Upper lobe of right lung (tissue), 1 donor: ENCODE data around the gene ARHGAP15. TPM values are rescaled to one million over a fixed set of nuclear protein-coding genes. Genes with fewer than 3 reads are reported as not detected.

Source experiments
- ATAC-seq: fragments of 200-7000 bp; cut with Tn5 transposase; one replicate; pipeline ENCODE4 v1.9.1; 2020; ENCODE audit warnings: mild to moderate bottlenecking, moderate library complexity
- DNase-seq: peaks from one replicate; pipeline ENCODE4 v3.0.0-alpha.2; 2020
- H3K27ac ChIP-seq: fragments of 200-600 bp; one replicate; pipeline ENCODE4 v1.8.0; 2022
- H3K27me3 ChIP-seq: fragments of 200-600 bp; one replicate; pipeline ENCODE4 v1.8.0; 2022; ENCODE audit warnings: mild to moderate bottlenecking
- H3K36me3 ChIP-seq: fragments of 200-600 bp; one replicate; pipeline ENCODE4 v1.8.0; 2022
- H3K4me1 ChIP-seq: fragments of 200-600 bp; one replicate; pipeline ENCODE4 v1.8.0; 2022
- H3K4me3 ChIP-seq: fragments of 200-600 bp; one replicate; pipeline ENCODE4 v1.8.0; 2022; ENCODE audit warnings: mild to moderate bottlenecking
- H3K9me3 ChIP-seq: fragments of 200-600 bp; one replicate; pipeline ENCODE4 v1.8.0; 2022
- intact Hi-C: fragments of 100-400 bp; cut with DNase I; formaldehyde crosslinking; loops from one replicate; pipeline ENCODE4 v1.11.0; 2022
- total RNA-seq: library from RNA; stranded (reverse); fragmentation: NEBNext Ultra II Directional; extraction: Animal tissue kit (Norgen Biotek cat#: 25700); gene quantifications from one replicate; pipeline ENCODE4 v1.2.1, GENCODE V29; 2021
- TF ChIP-seq, protein P1 (sequence below): fragments of 200-600 bp; IDR thresholded peaks from one replicate; pipeline ENCODE4 v1.8.0; 2022; ENCODE audit warnings: antibody characterized with exemption
- donor health status: DM: no; HTN: yes; CAD: no; lungs with severe emphysema.

ARHGAP15 gene
- total RNA-seq, 1 donor from 2014 or later: 19.2 TPM

DNA sequence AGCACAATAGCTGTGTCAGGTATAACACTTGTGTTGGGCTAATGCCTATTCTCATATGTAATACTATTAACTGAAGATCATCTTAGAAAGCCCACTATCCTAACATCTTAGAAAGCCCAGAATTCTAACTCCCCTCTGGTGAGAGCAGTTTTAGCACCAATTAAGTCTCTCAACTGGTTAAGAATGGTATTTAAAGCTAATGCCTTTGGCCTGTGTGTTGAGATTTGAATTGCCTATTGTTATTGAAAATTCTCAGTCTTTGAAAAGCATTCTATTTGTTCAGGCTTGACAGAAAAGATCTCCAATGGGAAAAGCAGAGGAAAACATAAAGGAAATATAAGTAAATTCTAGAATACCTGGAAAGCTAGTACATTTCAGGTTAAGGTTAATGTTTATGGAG lies 352.5 kb downstream of the ARHGAP15 start:
- peak overlapping the region; percentile 56 for H3K27ac ChIP-seq
- intact Hi-C loops: no loop called here
- H3K4me1 ChIP-seq: peaks cover 4% of the 10 kb centered on the region
- H3K36me3 ChIP-seq: no peaks in the 10 kb centered on the region
- no peak overlapping the region for H3K4me3 ChIP-seq
- DNase-seq (no peak), ATAC-seq (no peak)
- H3K27me3 ChIP-seq: no peaks in the 10 kb centered on the region
- TF ChIP-seq, protein P1, sequence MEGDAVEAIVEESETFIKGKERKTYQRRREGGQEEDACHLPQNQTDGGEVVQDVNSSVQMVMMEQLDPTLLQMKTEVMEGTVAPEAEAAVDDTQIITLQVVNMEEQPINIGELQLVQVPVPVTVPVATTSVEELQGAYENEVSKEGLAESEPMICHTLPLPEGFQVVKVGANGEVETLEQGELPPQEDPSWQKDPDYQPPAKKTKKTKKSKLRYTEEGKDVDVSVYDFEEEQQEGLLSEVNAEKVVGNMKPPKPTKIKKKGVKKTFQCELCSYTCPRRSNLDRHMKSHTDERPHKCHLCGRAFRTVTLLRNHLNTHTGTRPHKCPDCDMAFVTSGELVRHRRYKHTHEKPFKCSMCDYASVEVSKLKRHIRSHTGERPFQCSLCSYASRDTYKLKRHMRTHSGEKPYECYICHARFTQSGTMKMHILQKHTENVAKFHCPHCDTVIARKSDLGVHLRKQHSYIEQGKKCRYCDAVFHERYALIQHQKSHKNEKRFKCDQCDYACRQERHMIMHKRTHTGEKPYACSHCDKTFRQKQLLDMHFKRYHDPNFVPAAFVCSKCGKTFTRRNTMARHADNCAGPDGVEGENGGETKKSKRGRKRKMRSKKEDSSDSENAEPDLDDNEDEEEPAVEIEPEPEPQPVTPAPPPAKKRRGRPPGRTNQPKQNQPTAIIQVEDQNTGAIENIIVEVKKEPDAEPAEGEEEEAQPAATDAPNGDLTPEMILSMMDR: no peak
- no peaks in the 10 kb centered on the region for H3K9me3 ChIP-seq

DNA sequence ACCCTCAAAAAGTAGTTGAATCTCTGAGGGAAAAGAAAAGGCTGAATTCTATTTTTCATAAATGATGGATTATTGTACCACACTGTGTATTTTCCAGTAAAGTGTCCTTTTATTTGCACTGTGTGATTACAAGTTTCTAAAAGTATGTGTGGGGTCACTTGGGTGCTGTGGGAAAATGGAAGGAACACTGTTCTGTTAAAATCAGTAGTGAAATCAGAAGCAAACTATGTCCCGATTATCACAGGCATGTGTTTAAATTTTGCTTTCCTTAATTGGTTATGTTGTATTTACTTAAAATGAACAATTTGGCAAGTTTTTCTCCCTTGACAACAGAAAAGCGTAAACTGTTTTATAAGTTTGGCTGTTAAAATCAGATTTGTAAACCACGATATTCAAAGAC lies 353.1 kb downstream of the ARHGAP15 start:
- intact Hi-C loops: no loop called here
- no peaks in the 10 kb centered on the region for H3K27me3 ChIP-seq
- peak overlapping the region; percentile 34 for H3K27ac ChIP-seq
- no peaks in the 10 kb centered on the region for H3K36me3 ChIP-seq
- H3K4me1 ChIP-seq: peaks cover 4% of the 10 kb centered on the region
- no peaks in the 10 kb centered on the region for H3K9me3 ChIP-seq
- TF ChIP-seq, protein P1: no peak
- H3K4me3 ChIP-seq: no peak overlapping the region
- no peak for ATAC-seq
- no peak for DNase-seq

DNA sequence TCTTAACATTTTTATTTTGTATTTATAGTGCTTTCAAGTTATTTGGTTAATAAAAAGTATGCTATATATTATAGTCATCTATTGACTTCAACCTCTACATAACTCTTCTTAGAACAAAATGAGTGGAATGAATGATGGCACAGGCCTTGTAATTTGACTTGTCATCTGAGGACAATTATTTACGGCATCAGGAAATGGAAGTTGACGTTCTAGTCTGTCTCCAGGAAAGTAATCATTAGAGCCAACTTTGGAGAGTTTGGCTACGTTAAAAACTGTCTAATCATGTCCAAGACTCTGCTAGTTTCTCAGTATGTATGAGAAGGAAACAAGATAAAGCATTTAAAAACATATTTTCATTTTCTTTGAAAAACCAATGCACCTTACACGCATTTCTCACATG lies 353.6 kb downstream of the ARHGAP15 start:
- Histone ChIP-seq H3K4me1 (peaks cover 4% of the 10 kb centered on the region), H3K27ac (peak overlapping the region; percentile 34), H3K9me3 (no peaks in the 10 kb centered on the region), H3K36me3 (no peaks in the 10 kb centered on the region), H3K4me3 (no peak overlapping the region), H3K27me3 (no peaks in the 10 kb centered on the region)
- no peak for DNase-seq
- intact Hi-C loops: no loop called here
- no peak for ATAC-seq
- TF ChIP-seq, protein P1: no peak

DNA sequence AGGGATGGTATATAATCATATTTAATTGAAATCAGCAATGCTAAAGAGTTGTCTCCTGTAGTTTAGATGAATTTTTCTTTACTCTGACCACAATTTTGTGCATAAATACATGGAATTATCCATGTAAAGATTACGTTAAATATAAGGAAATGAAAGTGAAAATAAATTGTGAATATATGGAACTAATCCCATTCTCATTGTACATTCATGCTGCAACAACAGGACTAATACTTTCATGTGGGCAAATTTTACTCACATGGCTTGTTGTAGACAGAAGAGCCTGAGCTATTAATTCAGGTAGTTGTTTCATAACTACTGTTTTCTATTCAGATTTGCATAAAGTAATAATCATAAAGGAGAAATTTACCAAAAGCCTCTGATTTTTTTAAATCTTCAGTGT lies 357.8 kb downstream of the ARHGAP15 start:
- H3K4me1 ChIP-seq: no peaks in the 10 kb centered on the region
- intact Hi-C loops: no loop called here
- no peaks in the 10 kb centered on the region for H3K27me3 ChIP-seq
- no peak overlapping the region for H3K27ac ChIP-seq
- H3K9me3 ChIP-seq: no peaks in the 10 kb centered on the region
- TF ChIP-seq, protein P1: no peak
- DNase-seq (no peak), ATAC-seq (no peak)
- no peak overlapping the region for H3K4me3 ChIP-seq
- no peaks in the 10 kb centered on the region for H3K36me3 ChIP-seq

DNA sequence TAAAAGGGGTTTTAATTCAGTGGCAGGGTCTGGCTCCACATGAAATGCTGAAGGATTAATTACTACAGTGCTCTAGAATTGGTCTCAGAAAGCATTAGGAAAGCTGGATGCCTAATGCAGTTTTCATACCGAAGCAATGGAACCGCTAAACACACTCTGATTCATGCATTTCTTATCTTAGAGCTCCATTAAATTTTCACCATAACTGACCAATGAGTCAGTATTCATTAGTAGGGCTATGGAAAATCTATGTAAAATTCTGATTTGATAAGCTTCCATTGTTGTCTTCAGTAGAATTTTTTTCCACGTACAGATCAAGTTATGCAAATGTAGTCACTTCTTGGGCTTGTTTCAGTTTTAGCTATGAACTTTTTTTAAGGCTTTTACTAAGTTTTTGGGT lies 359.9 kb downstream of the ARHGAP15 start:
- TF ChIP-seq, protein P1: no peak
- H3K36me3 ChIP-seq: no peaks in the 10 kb centered on the region
- ATAC-seq (no peak), DNase-seq (no peak)
- no peak overlapping the region for H3K27ac ChIP-seq
- H3K27me3 ChIP-seq: no peaks in the 10 kb centered on the region
- H3K4me1 ChIP-seq: no peaks in the 10 kb centered on the region
- no peak overlapping the region for H3K4me3 ChIP-seq
- H3K9me3 ChIP-seq: no peaks in the 10 kb centered on the region
- intact Hi-C loops: no loop called here

DNA sequence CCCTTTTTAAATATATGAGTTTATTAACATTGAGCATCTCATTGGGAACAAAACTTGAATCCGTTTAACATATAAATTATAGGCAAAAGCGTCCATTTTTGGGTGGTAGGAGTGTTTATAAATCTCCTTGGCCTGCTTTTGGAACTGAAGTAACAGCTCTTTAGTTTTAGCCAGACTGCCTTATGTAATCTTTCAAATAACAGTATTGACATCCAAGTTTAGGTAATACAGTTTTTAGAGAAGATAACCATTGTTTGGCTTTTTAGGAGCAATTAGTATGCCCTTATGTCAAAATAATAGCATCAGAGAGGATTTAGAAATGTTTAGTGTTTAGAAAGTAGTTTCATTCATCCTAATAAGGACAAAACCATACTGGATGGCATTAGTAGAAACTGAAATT lies 361.9 kb downstream of the ARHGAP15 start:
- Histone ChIP-seq H3K27ac (no peak overlapping the region), H3K9me3 (no peaks in the 10 kb centered on the region), H3K27me3 (no peaks in the 10 kb centered on the region), H3K4me1 (no peaks in the 10 kb centered on the region), H3K36me3 (no peaks in the 10 kb centered on the region), H3K4me3 (no peak overlapping the region)
- intact Hi-C loops: no loop called here
- ATAC-seq: no peak
- TF ChIP-seq, protein P1: no peak
- no peak for DNase-seq
